ENCODE data around the gene NEDD8. TPM values are rescaled to one million over a fixed set of nuclear protein-coding genes. Genes with fewer than 3 reads are reported as not detected.

The NEDD8 gene
- total RNA-seq, 4 donors from 2014 or later: 61.2 to 1,004 (median 192) TPM

GRCh38 chr14:24235804-24236688 lies 3.9 kb upstream of the NEDD8 start:
- no peak overlapping the region for H3K27ac ChIP-seq
- TF ChIP-seq POLR2A (IDR thresholded peaks at IDR 0.05): no peak
- TF ChIP-seq, protein P1, sequence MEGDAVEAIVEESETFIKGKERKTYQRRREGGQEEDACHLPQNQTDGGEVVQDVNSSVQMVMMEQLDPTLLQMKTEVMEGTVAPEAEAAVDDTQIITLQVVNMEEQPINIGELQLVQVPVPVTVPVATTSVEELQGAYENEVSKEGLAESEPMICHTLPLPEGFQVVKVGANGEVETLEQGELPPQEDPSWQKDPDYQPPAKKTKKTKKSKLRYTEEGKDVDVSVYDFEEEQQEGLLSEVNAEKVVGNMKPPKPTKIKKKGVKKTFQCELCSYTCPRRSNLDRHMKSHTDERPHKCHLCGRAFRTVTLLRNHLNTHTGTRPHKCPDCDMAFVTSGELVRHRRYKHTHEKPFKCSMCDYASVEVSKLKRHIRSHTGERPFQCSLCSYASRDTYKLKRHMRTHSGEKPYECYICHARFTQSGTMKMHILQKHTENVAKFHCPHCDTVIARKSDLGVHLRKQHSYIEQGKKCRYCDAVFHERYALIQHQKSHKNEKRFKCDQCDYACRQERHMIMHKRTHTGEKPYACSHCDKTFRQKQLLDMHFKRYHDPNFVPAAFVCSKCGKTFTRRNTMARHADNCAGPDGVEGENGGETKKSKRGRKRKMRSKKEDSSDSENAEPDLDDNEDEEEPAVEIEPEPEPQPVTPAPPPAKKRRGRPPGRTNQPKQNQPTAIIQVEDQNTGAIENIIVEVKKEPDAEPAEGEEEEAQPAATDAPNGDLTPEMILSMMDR (IDR thresholded peaks at IDR 0.05): no peak

GRCh38 chr14:24234095-24235005 lies 2.2 kb upstream of the NEDD8 start:
- Histone ChIP-seq H3K27ac (peak overlapping the region in 1 of 2 donors; percentile 83), H3K9me3 (no peaks in the 10 kb centered on the region), H3K4me1 (peaks cover 0 to 10% of the 10 kb centered on the region in 2 donors), H3K4me3 (no peak overlapping the region), H3K36me3 (no peaks in the 10 kb centered on the region), H3K27me3 (no peaks in the 10 kb centered on the region)
- intact Hi-C loops (cut with DNase I; ENCODE audit: low total_unique reads): loop anchor here (10.0 kb wide), 1 partner anchor 200 kb away; no protein-coding TSS in a partner anchor
- TF ChIP-seq POLR2A (IDR thresholded peaks at IDR 0.05): no peak
- TF ChIP-seq, protein P1 (IDR thresholded peaks at IDR 0.05): no peak
- DNase-seq: no peak

More at GRCh38 chr14:24235804-24236688, 3.9 kb upstream of the NEDD8 start:
- Histone ChIP-seq H3K36me3 (no peaks in the 10 kb centered on the region), H3K27me3 (no peaks in the 10 kb centered on the region), H3K4me1 (peaks cover 0 to 26% of the 10 kb centered on the region in 2 donors), H3K9me3 (no peaks in the 10 kb centered on the region), H3K4me3 (no peak overlapping the region)
- DNase-seq: no peak
- intact Hi-C loops (cut with DNase I; ENCODE audit: low total_unique reads): loop anchor here (10.0 kb wide), 1 partner anchor 199 kb away; no protein-coding TSS in a partner anchor

GRCh38 chr14:24233538-24233866 lies 1.3 kb upstream of the NEDD8 start:
- Histone ChIP-seq H3K36me3 (no peaks in the 10 kb centered on the region), H3K4me1 (peaks cover 0 to 10% of the 10 kb centered on the region in 2 donors), H3K4me3 (peak overlapping the region in 1 of 2 donors; percentile 97), H3K27ac (peak overlapping the region; percentile 83 to 84), H3K27me3 (no peaks in the 10 kb centered on the region), H3K9me3 (no peaks in the 10 kb centered on the region)
- TF ChIP-seq, protein P1 (IDR thresholded peaks at IDR 0.05): no peak
- no peak for TF ChIP-seq POLR2A (IDR thresholded peaks at IDR 0.05)
- intact Hi-C loops (cut with DNase I; ENCODE audit: low total_unique reads): loop anchor here (10.0 kb wide), 1 partner anchor 201 kb away; no protein-coding TSS in a partner anchor
- DNase-seq: no peak

- no peaks in the 10 kb centered on the region for H3K36me3 ChIP-seq
- intact Hi-C loops (cut with DNase I; ENCODE audit: low total_unique reads): loop anchor here (10.0 kb wide), 1 partner anchor 202 kb away; no protein-coding TSS in a partner anchor
- no peaks in the 10 kb centered on the region for H3K9me3 ChIP-seq
- H3K4me1 ChIP-seq: peaks cover 0 to 10% of the 10 kb centered on the region in 2 donors
- peak within 1 kb of the TSS; percentile 83 to 84 for H3K27ac ChIP-seq
- TF ChIP-seq, protein P1 (IDR thresholded peaks at IDR 0.05): no peak
- no peak for TF ChIP-seq POLR2A (IDR thresholded peaks at IDR 0.05)
- no peak for DNase-seq
- H3K27me3 ChIP-seq: no peaks in the 10 kb centered on the region
- peak within 1 kb of the TSS; percentile 66 to 97 for H3K4me3 ChIP-seq
Observed at GRCh38 chr14:24232645-24233537, 724 bp upstream of the NEDD8 start, which contains the start of gene GMPR2. GMPR2 (plus strand) TSS chr14:24232929; CDS start chr14:24233254, 325 bp downstream.

Data from uterus (tissue), 4 donors.